Umbilical cord (tissue), 2 donors: ENCODE results near the gene DACH1. TPM values are rescaled to one million over a fixed set of nuclear protein-coding genes. Genes with fewer than 3 reads are reported as not detected.

Experiments
- DNase-seq: peaks from one replicate; pipeline ENCODE4 v3.0.0-alpha.2; 2015; ENCODE audit warnings: low spot score
- total RNA-seq: library from RNA; depleted of rRNA; stranded (reverse); fragments of >200 nt; gene quantifications from one replicate; pipeline ENCODE4 v1.2.3, GENCODE V29; 2014; ENCODE audit warnings: low replicate concordance; ENCODE audit not compliant: insufficient read depth

DACH1 gene
- total RNA-seq, 1 donor from 2014 or later = 3.6 TPM

DNA sequence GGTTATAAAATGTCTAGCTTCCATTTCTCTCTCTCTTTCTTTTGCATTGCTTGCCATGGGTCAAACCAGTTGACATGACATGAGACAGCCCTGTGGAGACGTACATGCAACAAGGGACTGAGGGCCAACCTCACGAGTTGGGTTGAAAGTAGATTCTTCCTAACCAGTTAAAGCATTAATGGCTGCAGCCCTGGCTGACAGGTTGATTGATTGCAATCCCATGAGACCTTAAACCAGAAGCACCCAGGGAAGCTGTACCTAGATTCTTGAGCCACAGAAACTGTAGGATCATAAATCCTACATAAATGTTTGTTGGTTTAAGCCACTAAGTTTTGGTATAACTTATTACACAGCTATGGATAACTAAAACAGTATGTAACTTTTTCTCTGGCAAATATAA lies 373.8 kb downstream of the DACH1 start:
- DNase-seq = no peak

DNA sequence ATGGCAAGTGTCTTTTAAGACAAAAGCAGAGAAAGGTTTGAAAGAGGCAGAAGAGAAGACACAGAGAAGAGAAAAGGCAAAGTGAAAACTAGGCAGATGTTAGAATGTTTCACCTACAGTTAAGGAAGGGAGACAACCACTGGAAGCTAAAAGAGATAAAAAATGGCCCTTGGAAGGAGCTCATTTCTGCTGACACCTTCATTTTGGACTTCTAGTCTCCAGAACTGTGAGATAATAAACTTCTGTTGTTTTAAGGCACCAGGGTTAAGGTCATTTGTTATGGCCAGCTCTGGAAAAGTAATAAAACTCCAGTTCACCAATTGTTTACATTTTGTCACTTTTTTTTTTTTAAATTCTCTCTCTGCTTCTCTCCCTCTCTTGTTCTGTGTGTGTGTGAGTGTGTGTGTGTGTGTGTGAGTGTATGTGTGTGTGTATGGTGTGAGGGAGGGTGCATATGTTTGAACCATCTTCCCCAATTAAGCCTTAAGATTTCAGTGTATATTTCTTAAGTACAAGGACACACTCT lies 374.6 kb downstream of the DACH1 start:
- no peak for DNase-seq

DNA sequence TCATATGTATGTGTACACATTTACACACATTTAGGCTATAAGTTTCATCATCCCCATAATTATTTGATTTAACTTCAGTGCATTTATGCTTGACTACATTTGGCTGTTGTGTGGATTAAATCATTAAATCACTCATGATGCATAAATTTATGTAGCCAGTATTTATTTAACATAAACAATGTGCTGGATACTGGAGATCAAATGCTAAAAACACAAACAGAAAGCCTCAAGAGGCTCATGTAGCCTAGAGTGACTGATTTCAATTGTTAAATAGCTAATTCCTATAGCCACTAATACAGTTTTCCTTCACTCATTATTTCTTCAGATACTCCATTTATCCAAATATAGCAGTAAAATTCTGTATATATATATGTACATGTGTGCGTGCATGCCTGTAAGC lies 376.0 kb downstream of the DACH1 start:
- no peak for DNase-seq

DNA sequence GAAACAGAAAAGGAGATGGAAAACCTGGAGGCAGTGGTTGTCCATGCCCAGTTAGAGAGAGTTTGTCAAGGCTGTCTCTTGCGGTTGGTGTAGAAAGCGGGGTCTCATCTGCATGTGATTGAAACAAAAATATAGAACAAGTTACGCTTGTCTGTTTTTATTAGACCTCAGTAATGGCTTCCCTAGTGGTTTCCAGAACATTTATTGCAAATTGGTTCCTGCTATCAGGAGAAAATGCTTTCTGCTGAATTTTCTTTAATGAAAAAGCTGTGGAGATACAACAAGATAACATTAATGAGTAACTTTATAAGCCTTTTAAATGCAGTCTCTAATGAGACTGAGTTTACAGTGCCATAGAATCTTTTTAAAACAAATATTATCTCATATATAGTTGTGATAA lies 378.0 kb downstream of the DACH1 start:
- no peak for DNase-seq

DNA sequence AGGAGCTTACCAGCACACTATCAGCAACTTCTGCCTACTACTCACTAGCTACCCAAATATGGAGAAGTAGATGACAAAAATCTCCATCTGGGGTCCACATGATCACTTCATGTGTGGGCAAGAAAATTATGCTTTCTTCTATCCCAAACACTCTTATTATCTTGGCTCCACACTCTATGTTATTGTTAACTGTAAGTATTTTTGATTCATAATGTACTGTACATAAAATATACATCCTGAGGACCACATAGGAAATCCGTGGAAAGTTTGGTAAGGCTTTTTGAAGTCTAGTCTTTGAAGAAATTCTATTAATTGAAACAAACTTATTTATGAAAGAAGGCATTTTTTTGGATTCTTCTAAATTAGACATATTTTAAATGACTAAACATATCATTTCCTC lies 378.8 kb downstream of the DACH1 start:
- no peak for DNase-seq

DNA sequence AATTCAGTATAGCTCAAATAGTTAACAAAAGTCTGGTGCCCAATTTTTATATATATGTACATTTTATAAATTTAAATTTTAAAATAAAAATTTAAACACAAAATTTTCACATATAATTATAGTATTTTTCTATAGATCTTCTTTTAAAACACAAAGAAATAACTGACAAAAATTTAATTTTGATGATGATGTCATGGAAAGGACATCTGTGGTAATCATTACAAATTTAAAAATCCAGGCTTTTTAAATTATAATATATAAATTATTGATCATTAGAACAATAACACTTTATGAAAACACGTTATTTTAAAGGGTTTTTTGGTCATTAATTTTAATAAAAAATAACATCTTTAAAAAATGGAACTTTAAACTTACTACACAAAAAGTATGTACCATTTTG lies 381.1 kb downstream of the DACH1 start:
- no peak for DNase-seq

DNA sequence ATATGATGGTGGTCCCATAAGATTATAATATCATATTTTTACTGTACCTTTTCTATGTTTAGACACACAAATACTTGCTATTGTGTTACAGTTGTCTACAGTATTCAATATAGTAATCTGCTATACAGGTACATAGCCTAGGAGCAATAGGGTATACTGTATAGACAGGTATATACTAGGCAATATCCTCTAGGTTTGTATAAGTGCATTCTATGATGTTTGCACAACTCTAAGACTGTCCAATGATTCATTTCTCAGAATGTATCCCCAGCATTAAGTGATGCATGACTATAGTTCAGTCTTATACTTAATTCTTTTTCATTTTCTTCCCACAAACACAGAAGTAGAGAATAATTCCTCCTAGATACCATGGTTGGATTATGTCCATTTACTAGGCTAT lies 383.3 kb downstream of the DACH1 start:
- no peak for DNase-seq

DNA sequence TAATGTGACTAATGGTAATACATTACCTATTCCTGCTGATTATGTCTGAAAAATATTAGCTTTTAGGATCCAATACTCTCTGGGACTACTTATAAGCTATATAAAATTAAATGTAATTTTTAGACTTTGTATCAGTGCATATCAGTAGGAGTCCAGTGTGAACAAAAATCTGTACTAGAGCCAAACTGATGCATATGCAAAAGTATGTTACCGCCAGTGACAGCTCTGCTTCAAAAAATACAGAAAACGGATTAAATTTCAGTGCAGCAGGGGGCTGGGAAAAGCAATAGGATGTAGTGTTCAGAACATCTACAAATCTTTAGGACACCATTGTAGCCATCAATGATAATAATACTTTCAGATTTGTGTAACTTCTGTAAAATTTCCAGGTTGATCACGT lies 385.5 kb downstream of the DACH1 start:
- no peak for DNase-seq

DNA sequence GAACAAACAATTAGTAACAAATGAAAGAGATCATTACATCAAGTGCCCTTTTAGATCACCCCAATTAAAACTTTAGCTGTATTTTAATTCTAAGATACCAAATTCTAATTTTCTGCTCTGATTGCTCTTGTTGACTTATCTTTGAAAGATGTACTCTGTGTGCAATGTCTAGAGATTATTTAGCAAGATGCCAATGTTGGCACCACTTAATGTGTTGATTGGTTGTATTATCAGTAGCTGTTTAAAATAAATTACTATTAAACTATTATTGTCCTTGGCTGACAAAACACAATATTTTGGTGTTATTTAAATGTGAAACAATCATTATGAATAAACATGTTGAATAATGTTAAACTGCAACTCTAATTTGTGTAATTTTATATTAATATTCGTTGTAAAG lies 386.0 kb downstream of the DACH1 start:
- no peak for DNase-seq

DNA sequence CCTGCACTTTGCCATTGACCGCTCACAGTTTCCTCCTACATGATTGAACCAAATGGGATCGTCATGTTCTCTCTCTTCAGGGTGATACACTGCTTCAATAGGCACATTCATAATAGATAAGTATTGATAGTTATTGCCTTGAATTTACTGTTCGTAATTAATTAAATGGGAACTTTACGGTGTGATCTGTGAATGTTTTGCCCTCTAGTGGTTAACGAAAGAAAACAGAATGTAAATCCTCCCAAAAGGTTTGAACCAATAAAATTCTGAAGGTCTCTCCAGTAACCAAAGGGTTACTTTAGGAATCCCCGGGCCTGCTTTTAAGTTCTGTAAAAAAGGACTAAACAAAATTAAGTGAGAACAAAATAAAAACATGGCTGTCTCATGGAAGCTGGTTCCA lies 389.3 kb downstream of the DACH1 start:
- DNase-seq = no peak

DNA sequence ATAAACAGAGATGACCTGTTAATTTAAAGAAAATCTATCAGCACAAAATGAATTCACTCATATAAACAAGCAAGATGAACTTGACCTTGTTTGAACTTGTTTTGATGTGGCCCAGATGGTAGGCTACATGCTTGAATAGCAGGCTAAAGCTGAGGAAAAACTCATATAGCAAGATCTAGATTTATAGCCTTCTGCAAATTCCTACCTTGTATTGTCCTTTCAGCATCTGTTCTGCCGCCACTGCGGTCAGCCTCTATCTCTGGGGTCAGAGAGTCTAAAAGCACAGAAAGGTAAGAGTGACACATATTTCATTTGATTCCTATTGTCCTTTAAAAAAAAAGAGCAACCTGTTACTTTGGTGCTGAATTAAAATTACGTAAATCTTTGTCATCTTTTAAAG lies 392.1 kb downstream of the DACH1 start:
- no peak for DNase-seq

DNA sequence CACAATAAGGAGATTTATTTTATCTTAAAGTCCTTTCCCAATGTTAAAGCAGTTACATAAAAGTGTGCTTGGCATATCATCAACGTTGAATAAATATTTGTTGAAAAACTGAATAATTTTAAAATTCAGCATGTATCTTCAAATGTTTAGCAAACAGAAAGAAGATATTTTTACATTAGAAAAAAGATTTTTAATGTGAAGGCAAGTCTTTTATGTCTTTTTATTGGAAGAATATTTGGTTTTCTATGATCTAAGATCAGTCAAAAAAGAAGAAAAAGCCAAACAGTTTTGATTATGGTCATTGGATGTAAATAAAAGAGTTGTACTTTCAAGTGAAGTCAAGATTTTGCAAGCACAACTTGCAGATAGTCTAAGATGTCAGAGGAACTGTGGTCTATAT lies 397.4 kb downstream of the DACH1 start:
- DNase-seq = no peak

DNA sequence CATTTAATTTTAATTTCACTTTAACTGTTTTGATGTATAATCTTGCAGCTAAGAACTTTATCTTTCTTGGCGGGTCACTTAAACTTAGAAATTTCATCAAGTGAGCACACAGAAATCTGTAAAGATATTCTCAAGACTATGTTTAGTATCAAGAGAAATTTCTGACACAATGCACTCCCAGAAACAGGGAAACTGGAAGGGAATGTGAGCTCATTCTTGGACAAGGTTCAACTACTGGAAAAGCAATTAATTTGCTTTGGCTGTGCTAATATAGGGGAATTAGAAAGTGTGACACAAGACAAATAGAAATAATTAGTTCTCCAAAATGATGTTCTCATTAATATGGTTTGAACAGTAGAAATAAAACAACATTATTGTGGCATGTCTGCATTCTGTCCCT lies 402.3 kb downstream of the DACH1 start:
- no peak for DNase-seq

DNA sequence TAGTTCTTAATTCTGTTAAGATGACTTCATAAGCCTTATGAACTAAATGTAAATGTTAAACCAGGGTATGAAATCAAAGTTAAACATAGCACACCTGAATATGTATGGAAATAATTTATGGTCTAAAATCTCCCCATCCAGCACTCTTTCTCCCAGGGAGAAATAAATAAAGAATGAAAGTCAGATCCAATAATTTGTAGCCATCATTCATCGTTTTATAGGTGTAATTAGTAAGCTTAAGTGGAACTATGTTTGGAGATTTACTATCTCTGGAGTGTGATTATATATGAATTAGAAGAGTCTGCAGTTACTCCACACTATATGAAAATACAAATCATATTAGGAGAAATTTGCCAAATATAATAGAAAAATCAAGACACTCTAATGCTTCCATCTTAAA lies 405.1 kb downstream of the DACH1 start:
- DNase-seq = no peak

DNA sequence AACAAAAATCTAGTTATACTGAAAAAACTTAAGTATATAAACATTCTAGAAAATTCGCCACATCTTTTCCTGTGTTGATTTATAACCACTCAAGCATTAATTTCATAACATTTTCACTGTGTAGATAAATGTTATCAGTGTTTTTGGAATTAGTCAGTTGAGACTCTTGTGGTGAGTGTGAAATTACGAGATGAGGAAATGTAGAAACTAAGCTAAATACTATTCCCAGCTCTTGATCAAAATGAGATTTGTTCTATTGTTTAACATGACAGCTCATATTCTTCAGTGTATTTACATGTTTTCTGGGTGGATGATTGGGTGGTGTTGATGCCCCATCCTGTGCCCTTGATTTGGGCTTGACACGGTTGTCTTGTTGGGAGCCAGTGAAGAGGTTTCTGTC lies 406.8 kb downstream of the DACH1 start:
- DNase-seq = no peak

DNA sequence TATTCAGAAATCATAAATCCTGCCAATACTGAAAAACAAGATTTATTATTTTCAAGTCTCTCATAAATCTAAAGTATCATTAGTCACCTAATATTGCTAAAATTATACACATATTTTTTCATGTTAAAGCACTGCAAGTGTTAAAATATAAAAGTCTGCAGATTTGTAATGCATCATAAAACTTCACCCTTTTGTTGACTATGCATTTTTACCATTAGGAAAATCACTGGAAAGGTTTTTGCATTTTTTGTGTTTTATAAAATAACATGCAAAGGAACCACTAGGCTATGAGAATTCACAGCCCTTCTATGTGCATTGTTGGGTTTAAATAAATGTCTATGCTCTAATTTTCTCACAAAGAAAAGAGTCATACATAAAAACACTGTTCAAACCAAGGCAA lies 407.3 kb downstream of the DACH1 start:
- DNase-seq = no peak

DNA sequence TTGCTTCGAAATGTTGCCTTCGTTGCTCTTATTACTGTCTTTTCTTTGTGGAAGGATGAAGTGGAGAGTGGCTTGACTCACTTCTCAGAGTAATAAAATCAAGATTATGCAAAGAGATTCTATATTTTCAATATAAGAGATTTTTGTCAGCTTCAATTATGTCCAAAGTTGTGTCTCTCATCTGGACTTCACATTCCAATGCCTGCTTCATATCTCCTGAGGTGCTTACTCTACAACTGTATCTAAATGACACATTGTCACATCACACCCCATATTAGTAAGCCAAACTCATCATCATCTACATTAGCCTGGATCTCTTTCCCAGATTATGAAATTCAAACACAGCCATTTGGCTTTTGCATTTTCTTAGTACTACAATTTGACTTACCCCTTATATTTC lies 409.4 kb downstream of the DACH1 start:
- no peak for DNase-seq

DNA sequence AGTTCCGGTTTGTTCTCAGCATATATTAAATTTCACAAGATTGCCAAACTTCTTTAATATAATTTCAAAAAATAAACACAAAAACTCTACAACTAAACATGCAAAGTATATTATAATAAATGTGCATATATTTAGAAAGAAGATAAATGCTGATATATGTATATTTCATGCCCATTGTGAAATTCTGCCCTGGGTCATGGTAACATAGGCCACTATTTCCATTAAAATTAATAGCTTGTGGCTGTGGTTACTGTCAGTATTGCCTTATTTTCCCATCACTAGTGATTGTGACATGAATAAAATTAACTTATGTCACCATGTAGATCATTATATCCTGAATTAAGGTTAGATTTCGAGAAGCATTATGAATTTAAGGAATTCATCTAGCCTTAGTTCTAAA lies 410.9 kb downstream of the DACH1 start:
- no peak for DNase-seq

DNA sequence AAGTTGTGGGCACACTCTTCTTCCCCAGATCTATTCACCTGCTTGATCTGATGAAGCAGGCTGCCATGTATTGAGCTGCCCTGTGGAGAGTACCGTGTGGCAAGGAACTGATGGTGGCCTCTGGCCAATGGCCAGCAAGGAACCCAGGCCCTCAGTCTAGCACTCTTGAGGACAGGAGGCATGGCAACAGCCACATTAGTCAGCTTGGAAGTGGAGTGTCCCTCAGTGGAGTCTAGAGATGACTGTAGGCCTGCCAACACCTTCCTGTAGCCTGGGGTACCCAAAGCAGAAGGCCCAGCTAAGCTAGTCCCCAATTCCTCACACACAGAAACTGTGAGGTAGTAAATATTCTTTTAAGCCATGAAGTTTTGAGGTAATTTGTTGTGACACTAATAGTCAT lies 412.5 kb downstream of the DACH1 start:
- DNase-seq = no peak

DNA sequence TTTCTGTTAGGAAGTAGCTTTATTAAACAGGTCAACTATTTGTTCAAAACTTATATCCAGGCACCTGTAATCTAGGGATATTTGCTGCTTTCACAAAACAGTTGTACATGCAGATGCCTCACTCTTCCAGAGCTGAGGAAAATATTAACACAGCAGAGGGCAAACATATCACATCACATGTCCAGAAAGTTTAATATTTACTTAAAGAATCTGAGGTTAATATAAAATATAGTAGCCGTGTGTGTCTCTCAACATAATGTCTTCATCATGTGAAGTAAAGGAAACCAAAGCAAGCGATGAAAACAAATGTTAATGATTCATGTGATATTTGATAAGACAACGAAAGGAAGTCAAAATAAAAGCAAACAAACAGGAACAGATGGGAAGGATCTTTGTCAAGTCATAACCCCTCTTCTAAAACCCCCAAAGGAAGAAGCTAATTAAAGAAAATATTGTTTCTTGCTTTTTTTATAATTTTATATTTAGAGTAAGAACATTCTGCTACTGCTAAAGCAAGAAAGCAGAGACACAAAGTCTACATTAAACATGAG lies 418.8 kb downstream of the DACH1 start:
- DNase-seq = no peak

DNA sequence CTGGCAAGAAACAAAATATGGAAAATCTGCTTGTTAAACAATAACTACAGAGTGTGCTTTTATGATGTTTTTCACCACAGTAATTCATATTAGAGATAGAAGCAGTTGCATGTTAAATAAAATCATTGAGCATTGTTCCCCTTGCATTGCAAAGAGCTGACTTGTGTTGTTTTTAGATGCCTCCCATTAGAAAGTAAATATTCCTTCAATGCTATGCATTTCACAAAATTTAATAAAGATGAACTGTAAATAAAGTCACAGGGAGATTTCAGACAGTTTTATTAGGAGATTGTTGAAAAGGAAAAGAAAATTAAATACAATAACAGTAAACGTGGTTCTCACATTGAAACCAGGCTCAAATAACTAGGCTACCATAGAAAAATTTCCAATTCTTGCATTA lies 429.3 kb downstream of the DACH1 start:
- DNase-seq = no peak

DNA sequence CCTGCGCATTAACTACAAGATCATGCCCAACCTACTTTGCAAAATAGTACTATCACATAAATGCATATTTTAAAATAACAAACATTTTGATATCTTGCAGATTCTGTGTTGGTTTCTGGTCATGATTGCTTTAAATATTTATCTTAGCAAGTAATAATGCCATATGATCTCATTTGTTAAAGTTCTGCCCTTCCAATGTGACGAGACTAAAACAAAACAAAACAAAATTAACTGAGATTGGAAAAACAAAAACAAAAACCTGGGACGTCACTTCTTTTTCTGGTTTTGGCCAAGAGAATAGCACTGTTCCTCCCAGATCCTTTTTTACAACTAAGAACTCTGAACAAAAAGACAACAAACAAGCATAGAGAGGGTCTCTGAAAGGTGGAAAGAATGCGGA lies 436.3 kb downstream of the DACH1 start:
- no peak for DNase-seq

DNA sequence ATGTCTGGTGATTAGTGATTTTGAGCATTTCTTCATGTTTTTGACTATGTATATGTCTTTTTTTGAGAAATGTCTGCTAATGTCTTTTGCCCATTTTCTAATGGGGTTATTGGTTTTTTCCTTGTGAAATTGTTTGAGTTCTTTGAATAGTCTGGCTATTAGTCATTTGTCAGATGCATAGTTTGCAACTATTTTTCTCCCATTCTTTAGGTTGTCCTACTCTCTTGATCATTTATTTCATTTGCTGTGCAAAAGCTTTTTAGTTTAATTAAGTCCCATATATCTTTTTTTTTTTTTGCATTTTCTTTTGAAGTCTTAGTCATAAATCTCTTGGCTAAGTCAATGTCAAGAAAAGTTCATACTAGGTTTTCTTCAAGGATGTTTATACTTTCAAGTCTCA lies 449.8 kb downstream of the DACH1 start:
- no peak for DNase-seq

DNA sequence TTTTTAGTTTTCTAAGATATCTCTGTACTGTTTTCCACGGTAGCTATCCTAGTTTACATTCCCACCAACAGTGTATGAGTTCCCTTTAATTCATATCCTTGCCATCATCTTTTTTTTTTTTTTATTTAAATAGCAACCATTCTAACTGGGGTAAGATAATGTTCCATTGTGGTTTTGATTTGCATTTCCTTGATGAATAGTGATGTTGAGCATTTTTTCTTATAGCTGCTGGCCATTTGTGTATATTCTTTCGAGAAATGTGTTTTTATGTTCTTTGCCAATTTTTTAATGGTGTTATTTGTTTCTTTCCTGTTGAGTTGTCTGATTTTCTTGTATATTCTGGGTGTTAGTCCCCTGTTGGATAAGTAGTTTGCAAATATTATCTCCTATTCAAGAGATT lies 454.8 kb downstream of the DACH1 start:
- DNase-seq = no peak

DNA sequence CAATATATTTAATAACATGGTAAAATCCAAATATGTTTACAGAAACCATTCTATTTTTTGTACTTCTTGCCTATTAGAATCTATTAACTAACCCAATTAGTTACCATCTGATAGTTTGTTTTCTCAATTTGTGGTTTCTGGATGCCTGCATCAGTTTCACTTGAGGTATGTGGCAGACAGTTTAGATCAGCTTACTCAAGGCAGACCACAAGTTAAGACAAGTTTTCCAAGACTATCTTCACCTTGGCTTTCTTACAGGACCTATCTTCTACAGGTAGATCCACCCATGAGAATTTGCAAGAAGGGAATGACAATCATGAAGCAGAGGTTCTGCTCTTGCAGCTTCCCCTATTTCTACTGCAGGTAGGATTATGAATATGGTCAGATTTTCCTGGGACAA lies 458.6 kb downstream of the DACH1 start:
- DNase-seq = no peak
